CD4-positive, alpha-beta T cell treated with Interleukin-2 at 100 ng/mL for 4 hours (primary cell): ENCODE measurements around the gene GNG12.

Experiments
- DNase-seq: peaks from one replicate; pipeline ENCODE4 v3.0.0-alpha.2; 2020; ENCODE audit warnings: low spot score

Gene GNG12

GRCh38 chr1:67814121-67814772 lies 19.0 kb downstream of the GNG12 start:
- DNase-seq = no peak

- DNase-seq = no peak
Measured at GRCh38 chr1:67812226-67812625, 21.0 kb downstream of the GNG12 start.

GRCh38 chr1:67811781-67812180 lies 21.5 kb downstream of the GNG12 start:
- DNase-seq = no peak

GRCh38 chr1:67809887-67810286 lies 23.4 kb downstream of the GNG12 start:
- DNase-seq = no peak

GRCh38 chr1:67807282-67807681 lies 26.0 kb downstream of the GNG12 start:
- no peak for DNase-seq

- no peak for DNase-seq
Measured at GRCh38 chr1:67804710-67805109, 28.6 kb downstream of the GNG12 start.

GRCh38 chr1:67803380-67804279 lies 29.6 kb downstream of the GNG12 start:
- no peak for DNase-seq

- DNase-seq = no peak
Measured at GRCh38 chr1:67802565-67802964, 30.7 kb downstream of the GNG12 start.

- no peak for DNase-seq
Measured at GRCh38 chr1:67801903-67802302, 31.4 kb downstream of the GNG12 start.

GRCh38 chr1:67795179-67795912 lies 37.9 kb downstream of the GNG12 start:
- DNase-seq = no peak

GRCh38 chr1:67793562-67793961 lies 39.7 kb downstream of the GNG12 start:
- no peak for DNase-seq

- DNase-seq = no peak
Measured at GRCh38 chr1:67792741-67793458, 40.4 kb downstream of the GNG12 start.

GRCh38 chr1:67792103-67792502 lies 41.2 kb downstream of the GNG12 start:
- no peak for DNase-seq

- no peak for DNase-seq
Measured at GRCh38 chr1:67791686-67792085, 41.6 kb downstream of the GNG12 start.

GRCh38 chr1:67791261-67791660 lies 42.0 kb downstream of the GNG12 start:
- DNase-seq = no peak

- DNase-seq = no peak
Measured at GRCh38 chr1:67790201-67790692, 43.0 kb downstream of the GNG12 start.

GRCh38 chr1:67789551-67789950 lies 43.7 kb downstream of the GNG12 start:
- no peak for DNase-seq

- no peak for DNase-seq
Measured at GRCh38 chr1:67788904-67789303, 44.4 kb downstream of the GNG12 start.

GRCh38 chr1:67788238-67788790 lies 45.0 kb downstream of the GNG12 start:
- no peak for DNase-seq

GRCh38 chr1:67787746-67788145 lies 45.5 kb downstream of the GNG12 start:
- DNase-seq = no peak
